ENCODE data around the gene FBXW4.

The FBXW4 gene

DNA sequence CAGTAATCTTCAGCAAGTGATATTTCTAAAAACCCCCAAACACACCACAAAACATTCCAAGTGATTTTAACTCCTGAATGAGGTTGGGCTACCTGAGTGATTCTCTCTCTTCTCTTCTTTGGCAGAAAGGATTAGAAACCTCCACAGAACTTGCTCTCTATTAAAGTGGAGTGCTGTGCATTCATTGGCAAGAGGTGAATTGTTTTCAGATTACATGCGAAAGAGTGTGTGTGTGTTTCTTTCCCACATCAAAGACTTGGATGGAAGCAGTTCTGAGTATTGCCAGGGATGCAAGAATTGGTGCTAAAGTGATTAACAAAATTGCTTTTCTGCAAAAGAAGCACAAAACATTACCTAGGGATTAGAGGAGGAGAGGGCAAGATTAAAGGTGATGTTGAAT is 13.1 kb upstream of the FBXW4 start:
- H3K4me3 ChIP-seq (ENCODE audit: low read depth, low read length): no peak overlapping the region
- no peak for TF ChIP-seq CTCF (IDR thresholded peaks at IDR 0.05; ENCODE audit: insufficient read depth, low read depth, low read length, missing control alignments)

GRCh38 chr10:101704331-101704730 is 9.4 kb upstream of the FBXW4 start:
- TF ChIP-seq CTCF (IDR thresholded peaks at IDR 0.05; ENCODE audit: insufficient read depth, low read depth, low read length, missing control alignments): no peak
- DNase-seq (ENCODE audit: low read depth): no peak
- no peak overlapping the region for H3K4me3 ChIP-seq (ENCODE audit: low read depth, low read length)

More for the DNA sequence above, 13.1 kb upstream of the FBXW4 start:
- no peak for DNase-seq (ENCODE audit: low read depth)

DNA sequence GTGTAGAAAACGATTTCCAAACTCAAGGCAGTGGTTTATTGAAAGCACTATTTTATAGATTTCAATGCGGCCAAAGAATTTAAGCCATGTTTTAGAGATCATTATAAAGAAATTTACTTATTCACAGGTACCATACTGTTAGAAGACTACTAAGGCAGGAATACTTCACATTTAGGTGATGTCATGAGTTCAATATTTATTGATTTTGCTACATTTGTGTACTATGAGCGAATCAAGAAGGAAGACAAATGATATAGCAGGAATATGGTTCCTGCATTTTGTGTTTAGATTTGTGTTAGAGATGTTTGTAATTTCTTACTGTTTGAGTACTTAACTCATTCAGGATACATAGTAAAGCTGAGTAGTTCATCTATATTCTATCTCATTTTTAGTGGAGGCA is 1.7 kb upstream of the FBXW4 start:
- no peak overlapping the region for H3K4me3 ChIP-seq (ENCODE audit: low read depth, low read length)
- no peak for DNase-seq (ENCODE audit: low read depth)
- TF ChIP-seq CTCF (IDR thresholded peaks at IDR 0.05; ENCODE audit: insufficient read depth, low read depth, low read length, missing control alignments): no peak

GRCh38 chr10:101695404-101695890 is 477 bp upstream of the FBXW4 start:
- H3K4me3 ChIP-seq (ENCODE audit: low read depth, low read length): peak overlapping the region; percentile 72
- no peak for TF ChIP-seq CTCF (IDR thresholded peaks at IDR 0.05; ENCODE audit: insufficient read depth, low read depth, low read length, missing control alignments)
- no peak for DNase-seq (ENCODE audit: low read depth)

GRCh38 chr10:101693978-101694673 is 844 bp downstream of the FBXW4 start:
- TF ChIP-seq CTCF (IDR thresholded peaks at IDR 0.05; ENCODE audit: insufficient read depth, low read depth, low read length, missing control alignments): no peak
- peak overlapping the region; percentile 72 for H3K4me3 ChIP-seq (ENCODE audit: low read depth, low read length)
- peak; percentile 83 for DNase-seq (ENCODE audit: low read depth)

DNA sequence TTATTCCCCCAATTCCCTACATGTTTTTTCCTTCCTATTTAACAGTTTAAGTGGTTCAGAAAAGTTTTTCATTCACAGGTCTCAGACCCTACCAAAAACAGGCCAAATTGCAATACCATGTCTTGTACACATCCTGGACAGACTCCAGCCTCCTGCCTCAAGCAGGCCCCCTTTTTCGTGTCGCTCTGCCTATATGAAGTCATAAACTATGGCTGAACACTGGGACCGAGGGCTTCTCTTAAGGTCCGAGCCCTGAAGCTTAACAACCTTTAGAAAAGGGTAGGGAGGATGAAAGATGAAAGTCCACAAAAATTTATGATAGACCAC is 1.4 kb downstream of the FBXW4 start:
- TF ChIP-seq CTCF (IDR thresholded peaks at IDR 0.05; ENCODE audit: insufficient read depth, low read depth, low read length, missing control alignments): no peak
- H3K4me3 ChIP-seq (ENCODE audit: low read depth, low read length): peak overlapping the region; percentile 72
- DNase-seq (ENCODE audit: low read depth): peak; percentile 68

DNA sequence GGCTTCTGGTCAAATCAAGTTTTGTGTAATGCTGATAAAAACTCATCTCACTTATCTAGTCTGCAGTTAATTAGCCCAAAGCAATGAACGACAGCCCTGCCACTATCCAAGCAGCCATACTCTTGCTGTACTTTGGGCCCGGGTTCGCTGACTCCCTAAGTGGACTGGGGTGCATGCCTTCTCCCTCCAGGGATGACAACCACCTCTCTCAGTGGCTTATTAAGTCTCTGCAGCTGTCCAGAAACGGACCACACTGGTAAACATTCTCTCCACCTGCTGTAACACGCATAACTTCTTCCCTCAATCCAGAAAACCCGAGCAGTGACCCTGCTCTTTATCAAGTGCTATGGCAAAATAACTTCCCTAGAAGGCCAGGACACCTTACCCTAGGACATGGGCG is 3.9 kb downstream of the FBXW4 start:
- no peak for DNase-seq (ENCODE audit: low read depth)
- TF ChIP-seq CTCF (IDR thresholded peaks at IDR 0.05; ENCODE audit: insufficient read depth, low read depth, low read length, missing control alignments): no peak
- H3K4me3 ChIP-seq (ENCODE audit: low read depth, low read length): no peak overlapping the region

Data from GM12865 (cell line).